Kidney glomerular epithelial cell (primary cell): ENCODE data around the gene SHISAL2A.

ENCODE experiments used
- DNase-seq: peaks from one replicate; lab custom pipeline; 2025; lab: John Stamatoyannopoulos, UW

The SHISAL2A gene

DNA sequence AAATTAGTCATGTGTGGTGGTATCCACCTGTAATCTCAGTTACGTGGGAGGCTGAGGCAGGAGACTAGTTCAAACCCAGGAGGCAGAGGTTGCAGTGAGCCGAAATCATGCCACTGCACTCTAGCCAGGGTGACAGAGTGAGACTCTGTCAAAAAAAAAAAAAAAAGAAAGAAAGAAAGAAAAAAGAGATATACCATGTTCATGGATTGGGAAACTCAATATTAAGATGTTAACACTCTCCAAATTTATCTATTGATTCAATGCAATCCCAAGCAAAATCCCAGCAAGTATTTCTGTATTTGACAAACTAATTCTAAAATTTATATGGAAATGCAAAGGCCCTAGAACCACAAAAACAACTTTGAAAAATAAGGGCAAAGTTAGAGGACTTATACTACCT, 11.0 kb upstream of the SHISAL2A start:
- DNase-seq: no peak

DNA sequence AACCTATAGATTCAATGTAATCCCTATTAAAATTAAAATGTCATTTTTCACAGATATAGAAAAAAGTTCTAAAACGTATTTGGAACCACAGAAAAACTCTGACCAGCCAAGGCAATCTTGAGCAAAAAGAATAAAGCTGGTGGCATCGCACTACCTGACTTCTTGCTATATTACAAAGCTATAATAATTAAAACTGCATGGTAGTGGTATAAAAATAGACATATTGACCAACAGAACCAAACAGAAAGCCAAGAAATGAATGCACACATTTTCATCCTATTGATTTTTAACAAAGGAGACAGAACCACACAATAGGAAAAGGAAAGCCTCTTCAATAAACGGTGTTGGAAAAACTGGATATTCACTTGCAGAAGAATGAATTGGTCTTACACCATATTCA, 9.2 kb upstream of the SHISAL2A start:
- no peak for DNase-seq

DNA sequence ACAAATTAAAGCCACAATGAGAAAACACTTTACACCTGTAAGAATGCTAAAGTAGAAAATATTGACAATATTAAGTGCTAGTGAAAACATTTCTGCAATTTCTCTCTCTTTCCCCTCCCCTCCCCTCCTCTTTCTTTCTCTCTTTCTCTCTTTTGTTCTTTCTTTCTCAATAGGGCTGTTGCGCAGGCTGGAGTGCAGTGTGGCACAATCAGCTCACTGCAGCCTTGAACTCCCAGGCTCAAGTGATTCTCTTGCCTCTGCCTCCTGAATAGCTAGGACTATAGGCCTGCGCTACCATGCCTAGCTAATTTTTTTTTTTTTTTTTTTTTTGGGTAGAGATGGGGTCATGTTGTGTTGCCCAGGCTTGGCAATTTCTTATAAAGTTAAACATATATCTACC, 5.9 kb upstream of the SHISAL2A start:
- no peak for DNase-seq

DNA sequence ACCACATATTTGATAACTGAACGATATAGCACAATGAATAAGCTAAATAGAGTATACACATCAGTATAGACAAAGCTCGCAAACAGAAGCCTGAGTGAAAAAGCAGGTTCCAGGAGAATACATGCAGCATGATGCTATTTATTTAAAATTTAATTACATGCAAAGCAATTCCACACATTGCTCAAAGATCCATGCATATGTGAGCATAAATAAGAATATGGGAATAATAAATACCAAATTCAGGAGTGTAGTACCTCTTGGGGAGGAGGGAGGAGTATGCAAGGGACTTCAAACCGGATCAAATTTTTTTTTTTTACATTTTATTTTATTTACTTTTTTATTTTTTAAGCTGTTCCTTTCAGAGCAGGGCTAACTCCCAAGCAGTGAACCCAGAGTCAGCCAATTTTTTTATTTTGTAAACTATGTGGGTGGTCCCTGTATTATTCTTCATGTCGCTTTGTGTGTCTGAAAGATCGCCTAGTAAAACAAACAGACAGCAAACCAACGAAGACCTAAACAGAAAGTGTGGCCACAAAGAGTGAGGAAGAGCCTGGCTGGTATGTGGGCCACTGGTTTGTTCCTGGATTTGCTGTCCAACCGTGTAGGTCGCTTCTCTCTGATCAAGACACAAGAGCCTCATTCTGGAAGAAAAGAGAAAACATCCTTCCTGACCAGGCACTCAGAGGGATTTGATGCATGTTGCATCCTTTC, 4.2 kb upstream of the SHISAL2A start:
- no peak for DNase-seq

DNA sequence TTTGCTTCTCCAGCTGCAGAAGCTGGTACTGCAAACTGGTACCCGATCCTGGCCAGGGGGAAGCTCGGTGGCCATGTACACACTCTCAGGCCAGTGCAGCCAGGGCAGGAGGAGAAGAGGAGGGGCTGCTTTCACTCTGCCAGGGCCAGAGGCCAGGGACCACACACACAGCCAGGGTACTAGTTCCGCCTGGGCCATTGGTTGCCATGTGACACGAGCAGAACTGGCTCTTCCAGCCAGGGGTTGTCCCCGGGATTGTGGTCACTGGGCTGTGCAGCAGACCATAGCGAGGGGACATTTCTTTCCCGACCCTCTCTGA, 3.7 kb upstream of the SHISAL2A start:
- DNase-seq: no peak

DNA sequence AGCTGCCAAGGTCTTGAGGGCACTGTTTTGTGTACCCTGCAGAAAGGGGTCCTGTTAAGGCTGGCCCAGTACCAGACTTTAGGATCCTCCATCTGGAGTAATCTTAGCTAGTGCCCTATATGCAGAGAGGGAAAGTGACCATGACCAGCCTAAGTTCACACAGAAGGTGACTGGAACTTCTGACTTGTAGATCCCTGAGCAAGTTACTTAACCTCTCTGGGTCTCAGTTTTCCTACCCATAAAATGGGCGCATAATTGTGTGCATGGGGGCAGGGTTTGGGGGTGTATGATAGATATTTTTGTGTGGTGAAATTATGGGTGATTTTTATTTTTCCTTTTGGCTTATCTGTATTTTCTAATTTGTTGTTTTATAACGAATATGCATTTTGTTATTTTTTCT, 3.3 kb upstream of the SHISAL2A start:
- no peak for DNase-seq

DNA sequence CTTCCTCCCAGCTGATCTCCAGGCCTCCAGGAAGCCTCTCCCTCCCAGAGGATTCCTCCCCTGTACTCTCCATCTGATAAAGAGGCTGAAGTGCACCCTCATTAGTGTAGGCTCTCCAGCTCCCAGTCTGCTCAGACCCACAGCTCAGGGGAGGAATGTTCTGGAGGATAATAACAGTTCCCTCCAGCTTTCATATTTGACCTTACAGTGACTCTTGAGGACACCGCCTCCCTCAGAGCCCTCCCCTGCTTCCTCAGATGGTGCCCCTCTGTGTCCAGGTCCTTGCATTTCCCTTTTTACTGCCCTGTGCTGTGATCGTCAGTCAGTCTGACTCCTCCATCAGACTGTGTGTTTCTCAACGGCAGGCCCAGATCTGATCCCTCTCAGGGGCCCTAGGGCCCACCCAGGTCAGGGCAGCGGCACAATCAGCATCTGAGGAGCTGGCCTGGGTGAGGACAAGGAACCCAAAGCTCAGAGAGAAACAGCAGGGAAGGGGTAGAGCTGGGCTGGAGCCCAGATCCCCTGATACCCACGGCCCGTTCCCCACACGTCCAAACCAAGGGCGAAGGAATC, 1.1 kb upstream of the SHISAL2A start:
- DNase-seq: no peak

DNA sequence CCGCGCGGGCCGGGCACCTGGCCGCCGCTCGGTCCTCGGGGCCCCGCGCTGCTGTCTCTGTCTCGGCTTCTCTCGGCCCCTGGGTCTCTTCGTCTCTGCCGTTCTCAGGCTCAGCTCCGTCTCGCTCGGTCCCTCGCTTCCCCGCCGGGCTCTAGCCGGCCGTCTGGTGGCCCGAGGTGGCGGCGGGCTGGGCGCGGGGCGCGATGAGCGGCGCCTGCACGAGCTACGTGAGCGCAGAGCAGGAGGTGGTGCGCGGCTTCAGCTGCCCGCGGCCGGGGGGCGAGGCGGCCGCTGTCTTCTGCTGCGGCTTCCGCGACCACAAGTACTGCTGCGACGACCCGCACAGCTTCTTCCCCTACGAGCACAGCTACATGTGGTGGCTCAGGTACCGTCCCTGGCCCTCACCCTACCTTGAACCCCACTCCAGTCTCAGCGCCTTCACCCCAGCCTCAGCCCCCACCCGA, 355 bp downstream of the SHISAL2A start:
- DNase-seq: no peak

DNA sequence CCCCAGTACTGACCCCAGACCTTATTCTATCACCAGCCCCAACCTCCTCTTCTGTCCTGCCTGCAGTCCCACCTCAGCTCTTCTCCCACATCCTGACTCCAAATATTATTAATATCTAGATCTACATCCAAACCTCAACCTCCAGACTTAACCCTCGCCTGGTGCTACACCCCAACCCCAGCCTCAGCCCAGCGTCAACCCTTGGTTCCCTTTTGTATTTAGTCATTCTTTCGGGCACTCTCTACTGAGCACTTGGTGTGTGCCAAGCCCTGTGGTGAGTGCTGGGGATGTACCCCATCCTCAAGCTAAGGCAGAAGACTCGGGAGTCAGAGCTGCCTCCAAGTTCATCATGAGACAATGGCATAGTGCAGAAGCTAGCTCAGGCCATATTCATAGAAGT, 1.1 kb downstream of the SHISAL2A start:
- no peak for DNase-seq

DNA sequence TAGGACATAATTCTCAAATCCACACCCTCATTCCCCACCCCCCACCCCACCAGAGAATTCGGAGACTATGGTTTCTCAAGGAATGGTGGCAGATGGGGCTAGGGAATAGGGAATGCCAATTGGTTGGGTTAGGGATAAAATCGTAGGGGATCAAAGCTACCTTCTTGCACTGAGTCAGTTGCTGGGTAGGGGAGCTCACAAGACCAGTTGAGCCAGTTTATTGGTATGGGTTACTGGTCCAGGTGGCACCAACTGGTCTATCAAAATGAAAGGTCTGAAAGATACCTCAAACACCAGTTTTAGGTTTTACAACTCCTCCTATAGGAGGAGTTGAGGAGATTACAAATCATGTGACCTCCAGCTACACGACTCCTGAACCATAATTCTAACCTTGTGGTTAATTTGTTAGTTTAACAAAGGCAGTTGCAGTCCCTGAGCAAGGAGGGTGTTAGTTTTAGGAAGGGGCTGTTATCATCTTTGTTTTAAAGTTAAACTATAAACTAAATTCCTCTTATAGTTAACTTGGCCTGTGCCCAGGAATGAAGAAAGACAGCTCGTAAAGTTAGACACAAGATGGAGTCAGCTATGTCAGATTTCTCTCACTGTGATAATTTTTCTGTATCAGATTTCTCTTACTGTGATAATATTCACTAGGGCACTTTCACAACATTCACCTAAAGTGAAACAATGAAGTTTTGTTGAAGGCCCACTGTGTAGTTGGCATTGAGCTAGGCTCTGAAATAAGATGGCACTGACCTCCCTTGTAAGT, 2.5 kb downstream of the SHISAL2A start:
- DNase-seq: no peak

DNA sequence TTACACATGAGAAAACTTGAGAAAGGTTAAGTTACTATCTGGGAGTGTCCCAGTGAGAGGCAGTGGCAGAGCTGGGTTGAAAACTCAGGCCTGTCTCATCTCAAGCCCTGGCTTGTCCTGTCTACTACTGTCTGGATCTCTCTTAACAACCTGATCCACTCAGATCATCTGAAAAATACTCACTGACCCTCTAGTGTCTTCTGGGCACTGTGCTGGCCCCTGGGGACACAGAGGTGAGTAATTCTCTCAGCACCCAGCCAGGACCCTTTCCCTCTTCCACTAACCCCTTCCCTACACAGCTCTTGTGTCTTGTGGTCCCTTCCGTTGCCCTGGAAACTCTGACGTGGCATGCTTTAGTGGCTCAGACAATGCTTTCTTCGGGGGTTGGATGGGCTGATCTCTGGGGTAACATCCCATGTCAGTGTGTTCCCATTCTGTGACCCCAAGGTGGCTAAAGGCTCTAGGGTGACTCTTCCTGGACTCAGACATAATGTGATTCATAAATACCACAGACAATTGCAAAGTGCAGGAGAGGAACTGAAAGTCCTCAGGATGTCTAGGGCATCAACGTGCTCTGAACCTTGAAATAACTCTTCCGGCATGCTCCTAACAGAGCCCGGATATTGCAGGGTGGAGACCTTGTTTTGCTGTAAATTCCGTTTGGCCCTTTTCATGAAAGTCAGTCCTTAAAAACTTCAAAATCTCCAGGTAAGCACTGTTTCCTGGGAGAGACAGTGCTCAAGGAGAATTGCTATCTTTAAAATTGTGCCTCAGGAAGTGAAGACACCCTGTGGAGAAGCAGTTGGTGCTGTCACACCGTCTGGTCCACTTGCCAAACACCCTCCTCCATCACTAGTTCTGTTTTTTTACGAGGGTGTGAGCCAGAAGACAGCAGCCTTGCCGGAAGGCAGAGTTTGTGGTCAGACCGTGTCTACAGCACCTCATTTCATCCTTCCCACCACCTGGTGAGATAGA, 4.0 kb downstream of the SHISAL2A start:
- no peak for DNase-seq

DNA sequence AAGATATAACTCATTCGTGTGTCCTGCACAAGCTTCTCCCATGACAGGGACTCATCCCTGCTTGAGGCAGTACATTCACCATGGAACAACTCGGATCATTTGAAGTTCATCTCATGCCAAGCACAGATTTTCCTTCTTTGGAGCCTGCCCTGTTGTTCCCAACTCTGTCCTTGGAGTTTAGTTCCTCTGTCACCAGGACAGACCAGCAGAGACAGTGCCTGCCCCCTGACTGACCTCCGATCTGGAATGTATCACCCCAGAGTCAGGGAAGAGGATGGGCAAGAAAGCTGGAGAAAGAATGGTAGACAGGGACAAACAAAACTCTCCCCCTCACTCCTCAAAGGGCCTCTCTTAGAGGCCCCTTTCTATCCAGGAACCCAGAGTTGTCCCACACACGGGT, 5.0 kb downstream of the SHISAL2A start:
- DNase-seq: no peak

DNA sequence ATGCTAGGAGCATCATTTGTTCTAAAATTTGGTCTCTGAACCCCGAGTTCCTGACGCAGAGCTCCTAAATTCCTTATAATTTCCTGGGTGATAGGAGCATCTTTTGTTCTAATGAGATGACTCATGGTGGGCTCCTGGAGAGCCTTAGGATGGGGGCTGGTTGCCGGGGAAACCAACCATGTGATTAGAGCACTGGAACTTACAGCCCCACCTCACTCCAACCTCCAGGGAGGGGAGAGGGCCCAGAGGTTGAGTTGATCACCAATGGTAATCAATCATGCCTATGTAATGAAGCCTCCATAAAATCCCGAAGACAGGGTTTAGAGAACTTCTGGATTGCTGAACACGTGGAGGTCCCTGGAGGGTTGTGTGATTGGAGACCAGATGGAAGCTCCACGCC, 7.7 kb downstream of the SHISAL2A start:
- no peak for DNase-seq

DNA sequence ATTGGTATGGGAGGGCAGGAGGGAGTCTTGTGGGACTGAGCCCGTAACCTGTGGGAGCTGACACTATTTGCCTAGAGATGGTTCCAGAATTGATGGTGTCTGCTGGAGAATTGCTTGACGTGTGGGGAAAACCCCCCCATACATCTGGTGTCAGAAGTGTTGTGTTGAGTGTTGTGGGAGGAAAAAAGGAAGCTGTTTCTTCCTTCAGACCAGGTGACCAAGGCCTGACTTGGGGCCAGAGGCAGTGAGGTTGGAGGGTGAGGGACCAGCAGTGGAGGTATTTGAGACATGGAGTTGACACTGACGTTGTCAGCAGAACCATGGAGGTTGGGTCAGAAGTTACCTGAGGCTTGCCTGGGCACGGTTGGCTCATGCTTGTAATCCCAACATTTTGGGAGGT, 8.3 kb downstream of the SHISAL2A start:
- DNase-seq: no peak

DNA sequence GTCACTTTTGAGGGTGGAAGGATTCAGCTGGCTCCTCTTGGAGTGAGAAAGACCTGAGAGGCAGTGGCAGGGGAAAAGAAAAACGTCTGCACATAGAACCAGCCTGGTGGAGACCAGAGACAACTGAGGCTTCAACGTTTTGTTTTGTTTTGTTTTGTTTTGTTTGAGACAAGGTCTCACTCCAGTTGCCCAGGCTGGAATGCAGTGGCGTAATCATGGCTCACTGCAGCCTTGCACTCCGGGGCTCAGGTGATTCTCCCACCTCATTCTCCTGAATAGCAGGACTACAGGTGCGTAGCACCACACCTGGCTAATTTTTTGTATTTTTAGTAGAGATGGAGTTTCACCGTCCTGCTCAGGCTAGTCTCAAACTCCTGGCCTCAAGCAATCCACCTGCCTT, 12.3 kb downstream of the SHISAL2A start:
- DNase-seq: no peak

DNA sequence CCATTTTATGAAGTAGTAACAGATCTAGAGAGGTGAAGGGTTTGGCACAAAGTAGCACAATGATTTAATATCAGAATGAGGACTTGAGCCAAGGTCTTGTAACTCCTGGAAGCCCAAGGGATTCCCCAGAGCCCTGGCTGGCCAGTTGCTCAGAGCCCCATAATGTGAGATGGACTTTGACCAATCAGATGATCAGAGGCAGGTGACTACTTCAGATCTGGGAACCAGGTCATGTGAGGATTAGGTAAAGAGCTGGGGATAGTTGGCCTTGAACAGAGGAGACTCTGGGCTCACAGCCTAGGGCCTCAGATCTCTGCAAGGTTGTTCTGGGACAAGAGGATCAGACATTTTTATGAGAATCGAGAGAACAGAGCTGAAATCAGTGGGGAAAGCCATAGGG, 18.9 kb downstream of the SHISAL2A start:
- DNase-seq: no peak

DNA sequence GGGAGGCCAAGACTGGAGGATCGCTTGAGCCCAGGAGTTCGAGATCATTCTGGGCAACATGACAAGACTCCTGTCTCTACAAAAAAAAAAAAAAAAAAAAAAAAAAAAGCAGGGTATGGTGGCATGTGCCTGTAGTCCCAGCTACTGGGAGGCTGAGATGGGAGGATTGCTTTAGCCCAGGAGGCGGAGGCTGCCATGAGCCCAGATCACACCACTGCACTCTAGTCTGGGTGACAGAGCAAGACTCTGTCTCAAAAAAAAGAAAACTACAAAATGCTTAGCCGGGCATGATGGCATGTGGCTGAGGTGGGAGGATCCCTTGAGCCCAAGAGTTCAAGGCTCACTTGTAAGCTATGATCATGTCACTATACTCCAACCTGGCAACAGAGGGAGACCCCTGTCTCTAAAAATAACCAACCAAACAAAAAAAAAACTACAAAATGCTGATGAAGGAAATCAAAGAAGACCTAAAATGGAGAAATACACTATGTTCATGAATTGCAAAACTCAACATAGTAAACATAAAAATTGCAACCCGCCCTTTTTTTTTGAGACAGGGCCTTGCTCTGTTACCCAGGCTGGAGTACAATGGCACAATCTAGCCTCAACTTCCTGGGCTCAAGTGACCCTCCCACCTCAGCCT, 20.4 kb downstream of the SHISAL2A start:
- DNase-seq: no peak

DNA sequence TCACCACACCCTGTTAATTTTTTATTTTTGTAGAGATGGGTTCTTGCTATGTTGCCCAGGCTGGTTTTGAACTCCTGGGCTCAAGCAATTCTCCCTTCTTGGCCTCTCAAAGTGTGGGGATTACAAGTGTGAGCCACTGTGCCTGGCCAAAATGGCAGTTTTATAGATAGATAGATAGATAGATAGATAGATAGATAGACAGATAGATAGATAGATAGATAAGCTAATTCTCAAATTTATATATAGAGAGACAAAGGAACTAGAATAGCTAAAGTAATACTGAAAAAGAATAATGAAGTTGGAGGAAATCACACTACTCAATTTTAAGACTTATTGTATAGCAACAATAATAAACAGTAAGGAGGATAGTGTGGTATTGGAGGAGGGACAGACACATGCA, 21.1 kb downstream of the SHISAL2A start:
- no peak for DNase-seq

DNA sequence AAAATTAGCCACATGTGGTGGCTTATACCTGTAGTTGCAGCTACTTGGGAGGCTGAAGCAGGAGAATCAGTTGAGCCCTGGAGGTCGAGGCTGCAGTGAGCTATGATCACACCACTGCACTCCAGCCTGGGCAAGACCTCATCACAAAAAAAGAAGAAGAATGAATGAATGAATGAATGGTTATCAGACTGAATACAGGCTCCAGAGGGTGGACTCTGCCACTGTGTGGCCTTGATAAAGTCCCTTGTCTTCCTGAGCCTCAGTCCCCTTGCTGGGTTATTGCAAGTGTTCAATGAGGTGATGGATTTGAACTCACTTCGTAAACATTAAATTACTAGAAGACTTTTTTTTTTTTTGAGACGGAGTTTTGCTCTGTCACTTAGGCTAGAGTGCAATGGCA, 24.7 kb downstream of the SHISAL2A start:
- no peak for DNase-seq

DNA sequence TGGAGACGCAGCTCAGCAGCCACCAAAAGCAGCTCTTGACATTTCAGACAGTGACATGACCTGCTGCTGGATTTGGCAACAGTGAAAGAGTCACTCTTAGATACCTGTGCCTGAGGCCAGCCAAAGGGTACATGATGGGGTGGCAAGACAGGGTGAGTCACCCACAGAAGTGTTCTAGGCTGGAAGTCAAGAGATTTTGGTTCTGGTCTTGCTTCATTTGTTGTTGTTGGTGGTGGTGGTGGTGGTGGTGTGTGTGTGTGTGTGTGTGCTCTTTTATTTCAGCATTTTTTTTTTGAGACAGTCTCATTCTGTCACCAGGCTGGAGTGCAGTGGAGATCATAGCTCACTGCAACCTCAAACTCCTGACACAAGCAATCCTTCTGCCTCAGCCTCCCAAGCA, 25.8 kb downstream of the SHISAL2A start:
- no peak for DNase-seq

DNA sequence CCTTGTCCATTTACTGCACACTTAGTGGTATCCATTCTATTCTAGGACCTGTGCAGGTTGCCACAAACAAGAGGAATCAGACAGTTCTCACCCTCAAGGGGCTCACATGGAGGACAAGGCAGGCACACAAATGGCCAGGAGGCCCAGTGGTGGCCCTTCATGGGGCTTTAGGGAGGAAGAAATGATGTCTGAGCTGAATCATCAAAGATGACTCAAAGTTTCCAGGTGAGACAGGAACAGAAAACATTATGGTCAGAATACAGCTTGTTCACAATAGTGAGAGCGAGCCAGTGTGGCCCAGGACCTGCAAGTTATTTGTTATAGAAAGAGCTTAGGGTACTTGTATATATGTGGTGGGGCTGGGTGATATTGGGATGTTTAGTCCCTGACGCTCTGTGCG, 26.4 kb downstream of the SHISAL2A start:
- no peak for DNase-seq
